Omental fat pad (tissue), 4 donors: ENCODE data around the gene DNAH10. TPM values are rescaled to one million over a fixed set of nuclear protein-coding genes. Genes with fewer than 3 reads are reported as not detected.

Experiments used
- ATAC-seq: fragments of 150-250 bp; one replicate; pipeline ENCODE4 v1.9.1; 2016; ENCODE audit warnings: mild to moderate bottlenecking, moderate library complexity; ENCODE audit not compliant: low FRiP score
- DNase-seq: peaks from one replicate; pipeline ENCODE4 v3.0.0-alpha.2; 2019; ENCODE audit warnings: low spot score
- total RNA-seq, 4 donors: library from RNA; depleted of rRNA; stranded (reverse); fragments of >200 nt; gene quantifications; one replicate each; pipeline ENCODE4 v1.1.0, GENCODE V29; 2016
- TF ChIP-seq, protein P1 (sequence below), 3 donors: fragments of 450-650 bp; IDR thresholded peaks; one replicate each; pipeline ENCODE4 v1.5.1; 2016 to 2017; ENCODE audit warnings: antibody characterized with exemption in 3 of 3, mild to moderate bottlenecking in 3 of 3, moderate library complexity in 2 of 3

The DNAH10 gene
- total RNA-seq, 4 donors from 2014 or later: 0.06 to 2.3 (median 0.48) TPM; not detected in 1

DNA sequence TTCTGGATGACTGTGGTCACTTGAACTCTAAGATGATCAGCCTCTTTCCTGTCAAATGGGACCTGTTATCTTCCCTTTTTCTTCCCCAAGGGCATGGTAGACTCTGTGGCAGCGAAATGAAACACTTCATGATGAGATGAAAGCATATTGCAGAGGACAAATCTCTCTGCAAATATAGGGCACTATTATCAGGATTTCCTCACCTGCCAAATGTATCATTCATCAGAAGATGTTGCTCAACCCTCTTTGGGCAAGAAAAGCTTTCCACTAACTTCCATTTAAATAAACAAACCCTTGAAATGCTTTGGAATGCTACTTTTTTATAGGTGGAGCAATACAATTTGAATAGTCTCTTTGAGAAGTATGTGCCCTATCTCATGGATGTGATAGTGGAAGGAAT, 105.0 kb downstream of the DNAH10 start:
- DNase-seq (no peak), ATAC-seq (no peak)
- TF ChIP-seq, protein P1, sequence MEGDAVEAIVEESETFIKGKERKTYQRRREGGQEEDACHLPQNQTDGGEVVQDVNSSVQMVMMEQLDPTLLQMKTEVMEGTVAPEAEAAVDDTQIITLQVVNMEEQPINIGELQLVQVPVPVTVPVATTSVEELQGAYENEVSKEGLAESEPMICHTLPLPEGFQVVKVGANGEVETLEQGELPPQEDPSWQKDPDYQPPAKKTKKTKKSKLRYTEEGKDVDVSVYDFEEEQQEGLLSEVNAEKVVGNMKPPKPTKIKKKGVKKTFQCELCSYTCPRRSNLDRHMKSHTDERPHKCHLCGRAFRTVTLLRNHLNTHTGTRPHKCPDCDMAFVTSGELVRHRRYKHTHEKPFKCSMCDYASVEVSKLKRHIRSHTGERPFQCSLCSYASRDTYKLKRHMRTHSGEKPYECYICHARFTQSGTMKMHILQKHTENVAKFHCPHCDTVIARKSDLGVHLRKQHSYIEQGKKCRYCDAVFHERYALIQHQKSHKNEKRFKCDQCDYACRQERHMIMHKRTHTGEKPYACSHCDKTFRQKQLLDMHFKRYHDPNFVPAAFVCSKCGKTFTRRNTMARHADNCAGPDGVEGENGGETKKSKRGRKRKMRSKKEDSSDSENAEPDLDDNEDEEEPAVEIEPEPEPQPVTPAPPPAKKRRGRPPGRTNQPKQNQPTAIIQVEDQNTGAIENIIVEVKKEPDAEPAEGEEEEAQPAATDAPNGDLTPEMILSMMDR (IDR thresholded peaks at IDR 0.05): no peak

GRCh38 chr12:123868791-123869190, 106.7 kb downstream of the DNAH10 start:
- no peak for DNase-seq
- ATAC-seq: no peak
- TF ChIP-seq, protein P1 (IDR thresholded peaks at IDR 0.05): no peak

DNA sequence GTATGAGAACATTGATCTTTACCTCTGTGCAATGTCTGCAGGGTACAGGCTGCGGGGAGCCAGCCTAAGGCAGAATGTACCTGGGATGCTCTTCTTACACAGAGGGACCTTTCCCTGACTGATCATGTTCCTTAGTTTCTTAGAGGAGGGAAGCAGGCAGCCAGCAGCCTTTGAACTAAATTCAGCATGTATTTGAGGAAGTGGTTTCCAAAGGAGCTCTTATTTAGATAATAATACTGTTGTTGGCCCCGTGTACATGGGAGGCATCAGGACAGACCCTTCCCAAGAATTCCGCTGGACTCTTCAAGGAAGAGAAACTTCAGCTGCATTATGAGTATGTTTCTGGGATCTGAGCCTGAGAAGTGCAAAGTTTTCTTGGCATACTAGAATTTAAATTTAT, 111.7 kb downstream of the DNAH10 start:
- no peak for ATAC-seq
- TF ChIP-seq, protein P1 (IDR thresholded peaks at IDR 0.05): no peak
- no peak for DNase-seq

DNA sequence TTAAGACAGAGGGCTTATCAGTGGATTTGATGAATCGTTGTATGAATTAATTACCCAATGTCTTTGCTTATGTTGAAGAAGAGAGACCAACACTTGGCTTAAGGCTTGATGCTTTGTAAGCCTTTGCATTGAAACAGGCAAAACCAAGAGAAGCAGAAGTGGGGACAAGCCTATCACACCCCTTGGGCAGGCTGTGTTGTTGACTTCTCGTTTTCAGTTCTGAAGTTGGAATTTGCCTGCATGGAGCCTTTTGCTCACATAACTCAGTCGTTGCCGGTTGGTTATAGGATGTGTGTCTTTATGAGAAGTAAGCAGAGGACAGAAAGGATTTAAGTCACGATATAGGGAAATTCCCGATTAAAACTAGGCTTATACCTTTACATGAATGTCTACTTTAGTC, 115.9 kb downstream of the DNAH10 start:
- TF ChIP-seq, protein P1 (IDR thresholded peaks at IDR 0.05): no peak
- no peak for ATAC-seq
- DNase-seq: no peak

- ATAC-seq (no peak), DNase-seq (no peak)
- TF ChIP-seq, protein P1 (IDR thresholded peaks at IDR 0.05): no peak
These were observed 117.0 kb downstream of the DNAH10 start for GRCh38 chr12:123879101-123879500.

DNA sequence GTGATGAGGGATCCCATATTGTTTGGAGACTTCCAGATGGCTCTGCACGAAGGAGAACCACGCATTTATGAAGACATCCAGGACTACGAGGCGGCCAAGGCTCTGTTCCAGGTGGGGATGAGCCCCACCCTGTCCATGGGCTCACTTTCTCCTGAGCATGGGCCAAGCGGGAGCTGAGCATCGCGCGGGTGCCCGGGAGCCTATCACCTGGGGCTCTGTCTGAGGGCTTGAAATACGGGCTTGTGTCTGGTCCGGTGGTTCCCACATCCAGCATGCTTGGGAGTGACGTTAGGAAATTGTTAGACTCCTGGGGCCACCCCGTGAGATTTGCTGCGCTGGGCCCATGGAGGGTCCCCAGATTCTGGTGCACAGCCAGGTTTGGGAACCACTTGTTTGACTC, 117.6 kb downstream of the DNAH10 start:
- DNase-seq (no peak), ATAC-seq (no peak)
- TF ChIP-seq, protein P1 (IDR thresholded peaks at IDR 0.05): no peak

GRCh38 chr12:123882161-123882705, 120.1 kb downstream of the DNAH10 start:
- ATAC-seq (no peak), DNase-seq (no peak)
- TF ChIP-seq, protein P1 (IDR thresholded peaks at IDR 0.05): no peak
